ENCODE measurements around the gene C22orf39. TPM values are rescaled to one million over a fixed set of nuclear protein-coding genes. Genes with fewer than 3 reads are reported as not detected.

The C22orf39 gene
- total and polyA plus RNA-seq, 4 donors: 11.3 to 22.4 (median 13.5) TPM

DNA sequence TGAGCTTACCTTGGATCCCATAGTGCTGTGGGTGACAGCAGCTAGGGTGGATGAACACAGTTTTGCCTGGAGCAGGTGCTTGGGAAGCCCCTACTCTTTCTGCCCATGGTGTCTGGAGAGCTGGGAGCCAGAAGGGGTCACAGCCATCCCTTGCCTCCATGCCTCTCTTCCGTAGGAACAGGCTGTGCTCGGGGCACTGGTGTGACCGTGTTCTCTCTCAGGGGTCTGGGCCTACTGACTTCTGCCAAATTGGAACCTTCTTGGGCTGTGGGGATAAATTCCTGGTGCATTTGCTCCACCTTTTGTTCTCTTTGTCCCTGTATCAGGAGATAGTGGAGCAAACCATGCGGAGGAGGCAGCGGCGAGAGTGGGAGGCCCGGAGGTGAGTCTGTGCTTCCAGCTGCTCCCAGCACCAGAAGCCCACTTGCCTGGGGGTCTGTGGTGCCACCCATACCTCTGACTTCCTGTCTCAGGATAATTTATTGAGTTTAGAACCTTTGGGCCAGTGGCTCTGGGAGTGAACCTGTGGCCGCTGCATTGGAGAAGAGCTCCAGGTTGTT lies 46.6 kb upstream of the C22orf39 start:
- H3K36me3 ChIP-seq (ENCODE audit: control insufficient read depth in 4 of 4, insufficient read depth in 3 of 4, low read depth in 1 of 4, low read length in 3 of 4): no peaks in the 10 kb centered on the region
- no peak overlapping the region for H3K27ac ChIP-seq (ENCODE audit: low read depth in 1 of 2, low read length in 2 of 2)
- TF ChIP-seq, protein P1, sequence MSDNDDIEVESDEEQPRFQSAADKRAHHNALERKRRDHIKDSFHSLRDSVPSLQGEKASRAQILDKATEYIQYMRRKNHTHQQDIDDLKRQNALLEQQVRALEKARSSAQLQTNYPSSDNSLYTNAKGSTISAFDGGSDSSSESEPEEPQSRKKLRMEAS (IDR thresholded peaks at IDR 0.05): no peak
- TF ChIP-seq GABPA (IDR thresholded peaks at IDR 0.05 in 1 of 2, conservative IDR thresholded peaks at IDR 0.05 in 1 of 2) (no peak), RAD21 (IDR thresholded peaks at IDR 0.05) (no peak), HNF4A (conservative IDR thresholded peaks at IDR 0.05) (no peak), YY1 (IDR thresholded peaks at IDR 0.05) (no peak), TAF1 (conservative IDR thresholded peaks at IDR 0.05) (no peak), NR2F2 (IDR thresholded peaks at IDR 0.05) (no peak), FOXA1 (IDR thresholded peaks at IDR 0.05) (no peak)
- TF ChIP-seq, protein P2, sequence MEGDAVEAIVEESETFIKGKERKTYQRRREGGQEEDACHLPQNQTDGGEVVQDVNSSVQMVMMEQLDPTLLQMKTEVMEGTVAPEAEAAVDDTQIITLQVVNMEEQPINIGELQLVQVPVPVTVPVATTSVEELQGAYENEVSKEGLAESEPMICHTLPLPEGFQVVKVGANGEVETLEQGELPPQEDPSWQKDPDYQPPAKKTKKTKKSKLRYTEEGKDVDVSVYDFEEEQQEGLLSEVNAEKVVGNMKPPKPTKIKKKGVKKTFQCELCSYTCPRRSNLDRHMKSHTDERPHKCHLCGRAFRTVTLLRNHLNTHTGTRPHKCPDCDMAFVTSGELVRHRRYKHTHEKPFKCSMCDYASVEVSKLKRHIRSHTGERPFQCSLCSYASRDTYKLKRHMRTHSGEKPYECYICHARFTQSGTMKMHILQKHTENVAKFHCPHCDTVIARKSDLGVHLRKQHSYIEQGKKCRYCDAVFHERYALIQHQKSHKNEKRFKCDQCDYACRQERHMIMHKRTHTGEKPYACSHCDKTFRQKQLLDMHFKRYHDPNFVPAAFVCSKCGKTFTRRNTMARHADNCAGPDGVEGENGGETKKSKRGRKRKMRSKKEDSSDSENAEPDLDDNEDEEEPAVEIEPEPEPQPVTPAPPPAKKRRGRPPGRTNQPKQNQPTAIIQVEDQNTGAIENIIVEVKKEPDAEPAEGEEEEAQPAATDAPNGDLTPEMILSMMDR (IDR thresholded peaks at IDR 0.05; ENCODE audit: low read depth, low read length, missing input control): no peak
- TF ChIP-seq, protein P3, sequence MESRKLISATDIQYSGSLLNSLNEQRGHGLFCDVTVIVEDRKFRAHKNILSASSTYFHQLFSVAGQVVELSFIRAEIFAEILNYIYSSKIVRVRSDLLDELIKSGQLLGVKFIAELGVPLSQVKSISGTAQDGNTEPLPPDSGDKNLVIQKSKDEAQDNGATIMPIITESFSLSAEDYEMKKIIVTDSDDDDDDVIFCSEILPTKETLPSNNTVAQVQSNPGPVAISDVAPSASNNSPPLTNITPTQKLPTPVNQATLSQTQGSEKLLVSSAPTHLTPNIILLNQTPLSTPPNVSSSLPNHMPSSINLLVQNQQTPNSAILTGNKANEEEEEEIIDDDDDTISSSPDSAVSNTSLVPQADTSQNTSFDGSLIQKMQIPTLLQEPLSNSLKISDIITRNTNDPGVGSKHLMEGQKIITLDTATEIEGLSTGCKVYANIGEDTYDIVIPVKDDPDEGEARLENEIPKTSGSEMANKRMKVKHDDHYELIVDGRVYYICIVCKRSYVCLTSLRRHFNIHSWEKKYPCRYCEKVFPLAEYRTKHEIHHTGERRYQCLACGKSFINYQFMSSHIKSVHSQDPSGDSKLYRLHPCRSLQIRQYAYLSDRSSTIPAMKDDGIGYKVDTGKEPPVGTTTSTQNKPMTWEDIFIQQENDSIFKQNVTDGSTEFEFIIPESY (IDR thresholded peaks at IDR 0.05): no peak
- no peaks in the 10 kb centered on the region for H3K4me1 ChIP-seq (ENCODE audit: control insufficient read depth in 4 of 4, insufficient read depth in 4 of 4, low read length in 3 of 4)
- DNase-seq (ENCODE audit: low spot score): no peak
- H3K27me3 ChIP-seq (ENCODE audit: control insufficient read depth in 4 of 4, insufficient read depth in 4 of 4, low read length in 3 of 4): no peaks in the 10 kb centered on the region
- WGBS: 99% methylated on average over 8 of the region's 8 CpGs
- H3K9me3 ChIP-seq (ENCODE audit: control insufficient read depth in 4 of 4, low read length in 3 of 4): no peaks in the 10 kb centered on the region
- H3K4me3 ChIP-seq (ENCODE audit: low read depth in 1 of 3, low read length in 3 of 3): no peak overlapping the region
- no peak overlapping the region for H3K9ac ChIP-seq (ENCODE audit: low read depth in 1 of 2, low read length in 2 of 2)

DNA sequence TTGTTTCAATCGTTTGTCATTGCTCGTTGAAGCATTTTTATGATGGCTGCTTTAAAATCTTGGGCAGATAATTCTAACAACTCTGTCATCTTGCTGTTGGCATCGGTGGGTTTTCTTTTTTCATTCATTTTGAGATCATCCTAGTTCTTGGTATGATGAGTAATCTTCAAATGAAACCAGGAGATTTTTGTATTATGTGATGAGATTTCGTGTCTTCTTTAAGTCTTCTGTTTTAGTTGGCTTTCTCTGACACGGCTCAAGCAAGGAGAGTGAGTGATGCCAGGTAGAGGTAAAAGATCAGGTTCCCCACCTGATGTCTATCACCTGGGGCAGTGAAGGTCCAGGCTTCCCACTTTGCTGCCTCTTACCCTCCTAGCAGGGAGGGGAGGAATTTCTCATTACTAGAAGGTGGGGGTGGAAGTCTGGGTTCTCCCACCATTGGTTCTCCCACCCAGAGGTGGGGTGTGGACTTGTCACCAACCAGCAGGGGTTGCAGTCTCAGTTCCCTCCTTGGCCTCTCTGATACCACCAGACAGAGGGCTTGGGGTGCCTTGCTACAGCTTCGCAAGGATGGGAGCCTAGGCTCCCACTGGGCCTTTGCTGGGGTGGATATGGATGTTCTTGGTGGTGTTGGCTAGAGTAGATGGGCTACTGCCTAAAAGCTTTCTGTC lies 45.1 kb upstream of the C22orf39 start:
- no peak overlapping the region for H3K4me3 ChIP-seq (ENCODE audit: low read depth in 1 of 3, low read length in 3 of 3)
- TF ChIP-seq, protein P3 (IDR thresholded peaks at IDR 0.05): no peak
- no peak for TF ChIP-seq YY1 (IDR thresholded peaks at IDR 0.05)
- no peak for TF ChIP-seq NR2F2 (IDR thresholded peaks at IDR 0.05)
- no peak for TF ChIP-seq JUND (IDR thresholded peaks at IDR 0.05)
- TF ChIP-seq, protein P4, sequence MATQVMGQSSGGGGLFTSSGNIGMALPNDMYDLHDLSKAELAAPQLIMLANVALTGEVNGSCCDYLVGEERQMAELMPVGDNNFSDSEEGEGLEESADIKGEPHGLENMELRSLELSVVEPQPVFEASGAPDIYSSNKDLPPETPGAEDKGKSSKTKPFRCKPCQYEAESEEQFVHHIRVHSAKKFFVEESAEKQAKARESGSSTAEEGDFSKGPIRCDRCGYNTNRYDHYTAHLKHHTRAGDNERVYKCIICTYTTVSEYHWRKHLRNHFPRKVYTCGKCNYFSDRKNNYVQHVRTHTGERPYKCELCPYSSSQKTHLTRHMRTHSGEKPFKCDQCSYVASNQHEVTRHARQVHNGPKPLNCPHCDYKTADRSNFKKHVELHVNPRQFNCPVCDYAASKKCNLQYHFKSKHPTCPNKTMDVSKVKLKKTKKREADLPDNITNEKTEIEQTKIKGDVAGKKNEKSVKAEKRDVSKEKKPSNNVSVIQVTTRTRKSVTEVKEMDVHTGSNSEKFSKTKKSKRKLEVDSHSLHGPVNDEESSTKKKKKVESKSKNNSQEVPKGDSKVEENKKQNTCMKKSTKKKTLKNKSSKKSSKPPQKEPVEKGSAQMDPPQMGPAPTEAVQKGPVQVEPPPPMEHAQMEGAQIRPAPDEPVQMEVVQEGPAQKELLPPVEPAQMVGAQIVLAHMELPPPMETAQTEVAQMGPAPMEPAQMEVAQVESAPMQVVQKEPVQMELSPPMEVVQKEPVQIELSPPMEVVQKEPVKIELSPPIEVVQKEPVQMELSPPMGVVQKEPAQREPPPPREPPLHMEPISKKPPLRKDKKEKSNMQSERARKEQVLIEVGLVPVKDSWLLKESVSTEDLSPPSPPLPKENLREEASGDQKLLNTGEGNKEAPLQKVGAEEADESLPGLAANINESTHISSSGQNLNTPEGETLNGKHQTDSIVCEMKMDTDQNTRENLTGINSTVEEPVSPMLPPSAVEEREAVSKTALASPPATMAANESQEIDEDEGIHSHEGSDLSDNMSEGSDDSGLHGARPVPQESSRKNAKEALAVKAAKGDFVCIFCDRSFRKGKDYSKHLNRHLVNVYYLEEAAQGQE (IDR thresholded peaks at IDR 0.05): no peak
- TF ChIP-seq HNF4G (IDR thresholded peaks at IDR 0.05): no peak
- no peaks in the 10 kb centered on the region for H3K4me1 ChIP-seq (ENCODE audit: control insufficient read depth in 4 of 4, insufficient read depth in 4 of 4, low read length in 3 of 4)
- no peak overlapping the region for H3K27ac ChIP-seq (ENCODE audit: low read depth in 1 of 2, low read length in 2 of 2)
- H3K27me3 ChIP-seq (ENCODE audit: control insufficient read depth in 4 of 4, insufficient read depth in 4 of 4, low read length in 3 of 4): no peaks in the 10 kb centered on the region
- H3K9me3 ChIP-seq (ENCODE audit: control insufficient read depth in 4 of 4, low read length in 3 of 4): no peaks in the 10 kb centered on the region
- no peaks in the 10 kb centered on the region for H3K36me3 ChIP-seq (ENCODE audit: control insufficient read depth in 4 of 4, insufficient read depth in 3 of 4, low read depth in 1 of 4, low read length in 3 of 4)
- no peak overlapping the region for H3K9ac ChIP-seq (ENCODE audit: low read depth in 1 of 2, low read length in 2 of 2)
- DNase-seq (ENCODE audit: low spot score): no peak
- WGBS: 93% methylated on average over 6 of the region's 6 CpGs

Data from liver (tissue), 9 donors.